ENCODE data around the gene CLIP2.
"Not testable (repeated sequence)": the region's sequence is repeated elsewhere in the genome, so short reads cannot be mapped to it uniquely, and the experiment has no call there.

CLIP2 gene

GRCh38 chr7:74407958-74408357, 118.8 kb downstream of the CLIP2 start:
- DNase-seq, result no peak

- no peak for DNase-seq
Measured at GRCh38 chr7:74409571-74409970, 120.4 kb downstream of the CLIP2 start.

DNA sequence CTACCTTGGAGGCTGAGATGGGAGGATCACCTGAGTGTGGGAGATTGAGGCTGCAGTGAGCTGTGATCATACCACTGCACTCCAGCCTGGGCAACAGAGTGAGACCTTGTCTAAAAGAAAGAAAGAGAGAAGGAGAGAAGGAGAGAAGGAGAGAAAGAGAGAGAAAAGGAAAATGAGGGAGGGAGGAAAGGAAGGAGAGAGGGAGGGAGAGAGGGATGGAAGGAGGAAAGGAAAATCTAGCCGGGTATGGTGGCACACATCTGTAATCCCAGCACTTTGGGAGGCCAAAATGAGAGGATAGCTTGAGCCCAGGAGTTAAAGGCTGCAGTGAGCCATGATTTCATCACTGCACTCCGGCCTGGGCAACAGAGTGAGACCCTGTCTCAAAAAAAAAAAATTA, 121.6 kb downstream of the CLIP2 start:
- no peak for DNase-seq

DNA sequence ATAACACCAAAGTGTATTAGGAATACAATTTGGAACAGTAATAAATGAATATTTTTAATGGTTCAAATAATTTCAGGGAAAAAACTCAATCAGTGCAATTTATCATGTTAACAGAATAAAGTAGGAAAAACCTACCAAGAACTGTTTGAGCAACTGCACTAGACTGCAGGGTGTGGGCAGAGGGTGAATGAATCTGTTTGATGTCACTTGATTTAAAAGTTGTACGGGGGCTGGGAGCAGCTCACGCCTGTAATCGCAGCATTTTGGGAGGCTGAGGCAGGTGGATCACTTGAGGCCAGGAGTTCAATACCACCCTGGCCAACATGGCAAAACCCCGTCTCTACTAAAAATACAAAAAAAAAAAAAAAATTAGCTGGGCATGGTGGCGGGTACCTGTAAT, 122.4 kb downstream of the CLIP2 start:
- DNase-seq, result not testable (repeated sequence)

GRCh38 chr7:74412056-74412455, 122.8 kb downstream of the CLIP2 start:
- DNase-seq, result no peak

DNA sequence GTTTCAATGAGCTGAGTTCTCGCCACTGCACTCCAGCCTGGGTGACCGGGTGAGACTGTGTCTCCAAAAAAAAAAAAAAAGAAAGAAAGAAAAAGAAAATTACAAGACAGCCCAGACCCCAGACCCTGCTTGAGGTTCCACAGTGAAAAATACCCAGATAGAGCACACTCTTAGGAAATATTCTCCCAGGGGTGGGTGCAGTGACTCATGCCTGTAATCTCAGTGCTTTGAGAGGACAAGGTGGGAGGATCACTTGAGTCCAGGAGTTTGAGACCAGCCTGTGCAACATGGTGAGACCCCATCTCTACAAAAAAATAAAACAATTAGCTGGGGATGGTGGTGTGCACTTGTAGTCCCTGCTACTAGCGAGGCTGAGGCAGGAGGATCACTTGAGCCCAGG, 123.4 kb downstream of the CLIP2 start:
- no peak for DNase-seq

GRCh38 chr7:74414595-74415333, 125.6 kb downstream of the CLIP2 start:
- DNase-seq, result not testable (repeated sequence)

DNA sequence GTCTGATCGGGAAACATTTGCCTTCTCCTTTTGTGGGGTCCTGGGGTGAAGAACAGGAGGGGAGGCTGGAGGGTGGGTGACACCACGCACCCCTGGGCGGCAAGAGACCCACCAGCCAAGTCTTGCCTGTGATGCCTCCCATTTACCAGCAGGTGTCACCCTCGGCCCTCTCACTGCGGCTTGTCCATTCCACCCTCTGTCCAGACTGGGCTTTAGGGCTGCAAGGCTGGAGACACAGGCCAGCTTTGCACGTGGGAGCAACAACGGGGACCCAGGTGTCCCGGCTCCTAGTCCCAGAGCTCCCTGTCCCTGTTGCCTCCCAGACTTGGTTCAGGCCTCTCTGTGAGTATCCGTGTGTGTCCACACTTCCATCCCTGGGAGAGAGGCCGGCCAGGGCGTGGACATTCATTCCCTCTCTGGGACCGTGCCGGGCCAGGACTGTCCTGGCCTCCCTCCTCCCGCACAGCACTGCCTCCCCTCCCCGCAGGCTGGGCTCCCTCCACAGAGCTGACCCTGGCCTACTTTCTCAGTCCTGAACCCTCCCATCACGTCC, 128.3 kb downstream of the CLIP2 start:
- DNase-seq, result peak; percentile 49

DNA sequence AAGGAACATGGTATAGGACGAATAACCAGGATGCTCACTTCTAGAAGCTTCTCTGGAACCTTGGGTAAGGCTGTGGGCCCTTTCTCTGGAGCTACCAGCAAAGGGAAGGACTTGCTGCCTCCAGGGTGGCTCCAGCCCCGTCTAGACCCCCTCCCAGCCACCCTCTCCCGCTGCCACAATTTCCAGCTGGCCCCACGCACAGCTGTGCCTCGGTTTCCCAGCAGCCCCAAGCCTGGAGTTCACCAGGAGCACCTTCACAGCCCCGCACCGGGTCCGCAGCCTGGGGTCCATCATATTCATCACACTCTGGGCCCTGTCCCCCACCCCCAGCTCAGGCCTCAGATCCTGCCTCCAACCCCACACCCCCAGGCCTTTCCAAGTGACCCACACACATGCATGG, 128.9 kb downstream of the CLIP2 start:
- DNase-seq, result no peak

DNA sequence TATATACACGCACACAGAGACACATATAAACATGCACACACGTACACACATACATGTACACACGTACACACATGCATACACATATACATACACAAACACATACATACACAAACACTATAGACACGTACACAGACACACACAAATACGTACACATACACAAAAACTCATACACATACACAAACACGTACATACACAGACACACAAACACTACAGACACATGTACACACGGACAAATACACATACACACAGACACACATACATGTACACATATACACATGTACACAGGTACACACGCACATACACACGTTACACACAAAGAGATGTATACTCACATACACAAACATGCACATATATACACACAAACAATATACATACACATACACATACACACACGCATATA, 129.3 kb downstream of the CLIP2 start:
- no peak for DNase-seq

- DNase-seq, result not testable (repeated sequence)
Measured at GRCh38 chr7:74419232-74419631, 130.0 kb downstream of the CLIP2 start.

- no peak for DNase-seq
Measured at GRCh38 chr7:74420006-74420405, 130.8 kb downstream of the CLIP2 start.

- DNase-seq, result no peak
Measured at GRCh38 chr7:74424291-74424880, 135.2 kb downstream of the CLIP2 start.

- no peak for DNase-seq
Measured at GRCh38 chr7:74428023-74428422, 138.8 kb downstream of the CLIP2 start.

GRCh38 chr7:74429153-74429747, 140.0 kb downstream of the CLIP2 start:
- DNase-seq, result no peak

GRCh38 chr7:74430409-74430808, 141.2 kb downstream of the CLIP2 start:
- DNase-seq, result not testable (repeated sequence)

DNA sequence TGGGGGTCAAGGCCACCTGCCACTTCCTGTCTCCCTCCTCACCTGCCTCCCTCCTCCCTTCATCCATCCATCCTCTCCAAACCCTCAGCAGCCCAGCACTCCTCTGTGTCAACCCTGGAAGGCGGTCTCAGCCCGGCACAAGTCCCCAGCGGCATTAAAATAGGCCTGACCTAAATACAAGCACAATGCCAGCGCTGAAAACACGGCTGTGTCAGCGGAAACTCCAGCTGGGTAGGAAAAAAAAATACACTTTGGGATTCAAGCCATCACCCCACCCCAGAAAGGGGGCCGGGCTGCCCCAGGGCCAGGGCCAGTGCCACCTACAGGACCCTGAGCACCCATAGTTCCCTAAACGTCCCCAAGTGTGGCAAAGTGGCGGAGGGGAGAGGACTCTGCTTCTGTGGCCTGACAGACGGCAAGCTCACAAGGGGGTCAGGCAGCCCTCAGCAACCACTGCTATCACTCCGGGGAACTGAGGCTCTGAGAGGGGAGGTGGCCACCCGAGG, 141.8 kb downstream of the CLIP2 start:
- no peak for DNase-seq

DNA sequence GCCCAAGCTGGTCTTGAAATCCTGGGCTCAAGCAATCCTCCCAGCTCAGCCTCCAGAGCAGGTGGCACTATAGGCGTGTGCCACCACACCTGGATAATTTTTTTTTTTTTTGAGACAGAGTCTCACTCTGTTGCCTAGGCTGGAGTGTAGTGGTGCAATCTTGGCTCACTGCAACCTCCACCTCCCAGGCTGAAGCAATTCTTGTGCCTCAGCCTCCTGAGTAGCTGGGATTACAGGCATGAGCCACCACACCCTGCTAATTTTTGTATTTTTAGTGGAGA, 148.0 kb downstream of the CLIP2 start:
- DNase-seq, result not testable (repeated sequence)

DNA sequence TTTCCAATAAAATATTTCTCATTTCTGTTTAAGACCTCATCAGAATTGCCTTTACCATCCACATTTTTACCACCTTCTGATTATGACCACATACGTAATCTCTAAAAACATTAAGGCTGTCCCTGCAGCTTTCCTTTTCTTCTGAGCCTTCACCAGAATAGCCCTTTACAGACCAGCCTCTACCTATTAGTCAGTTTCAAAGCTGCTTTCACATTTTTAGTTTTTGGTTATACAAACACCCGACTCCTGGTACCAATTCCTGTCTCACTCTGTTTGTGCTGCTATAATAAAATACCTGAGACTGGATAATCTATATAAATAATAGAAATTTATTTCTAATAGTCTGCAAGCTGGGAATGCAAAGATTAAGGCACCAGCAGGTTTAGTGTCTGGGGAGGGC, 149.1 kb downstream of the CLIP2 start:
- no peak for DNase-seq

DNA sequence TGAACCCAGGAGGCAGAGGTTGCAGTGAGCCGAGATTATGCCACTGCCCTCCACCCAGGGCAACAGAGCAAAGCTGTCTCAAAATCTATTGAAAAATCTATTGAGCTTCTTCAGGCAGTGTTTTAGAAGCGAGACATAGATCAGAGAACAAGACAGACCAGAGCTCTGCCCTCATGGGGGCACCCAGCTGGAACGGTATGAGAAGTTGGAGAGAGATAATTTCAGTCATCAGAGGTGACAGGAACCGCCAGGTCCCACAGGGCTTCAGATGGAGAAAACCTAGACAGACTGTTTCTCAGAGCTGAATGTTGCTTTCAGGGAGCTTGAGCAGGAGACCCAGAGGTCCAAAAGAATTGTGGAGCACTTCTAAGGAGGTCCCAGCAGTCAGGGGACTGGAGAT, 150.3 kb downstream of the CLIP2 start:
- no peak for DNase-seq

DNA sequence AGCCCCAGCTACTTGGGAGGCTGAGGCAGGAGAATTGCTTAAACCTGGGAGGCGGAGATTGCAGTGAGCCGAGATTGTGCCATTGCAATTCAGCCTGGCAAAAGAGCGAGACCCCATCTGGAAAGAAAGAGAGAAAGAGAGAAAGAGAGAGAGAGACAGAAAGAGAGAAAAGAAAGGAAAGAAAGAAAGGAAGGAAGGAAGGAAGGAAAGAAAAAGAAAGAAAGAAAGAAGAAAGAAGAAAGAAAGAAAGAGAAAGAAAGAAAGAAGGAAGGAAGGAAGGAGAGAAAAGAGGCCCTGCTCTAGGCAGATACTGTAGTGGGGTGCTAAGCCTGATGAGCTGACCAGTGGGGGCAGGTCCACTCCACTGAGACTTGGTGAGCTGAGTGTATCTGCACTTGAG, 150.9 kb downstream of the CLIP2 start:
- not testable (repeated sequence) for DNase-seq

DNA sequence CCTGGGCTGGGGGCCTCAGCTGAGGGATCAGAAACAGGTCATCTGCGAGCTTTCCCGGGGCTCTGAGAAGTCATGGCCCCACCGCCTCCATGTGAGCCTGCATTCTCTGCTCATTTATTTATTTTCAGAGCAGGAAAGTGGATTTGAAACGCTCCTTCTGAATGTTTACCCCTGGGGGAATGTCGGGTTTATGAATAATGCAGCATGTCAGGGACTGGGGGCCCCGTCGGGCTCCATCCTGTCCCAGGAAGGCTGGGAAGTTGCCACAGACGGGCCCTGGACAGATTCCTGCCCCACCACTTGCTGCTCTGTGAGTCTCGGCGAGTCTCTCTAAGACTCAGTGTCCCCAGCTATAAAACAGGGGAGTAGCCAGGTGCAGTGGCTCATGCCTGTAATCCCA, 152.6 kb downstream of the CLIP2 start:
- no peak for DNase-seq

DNA sequence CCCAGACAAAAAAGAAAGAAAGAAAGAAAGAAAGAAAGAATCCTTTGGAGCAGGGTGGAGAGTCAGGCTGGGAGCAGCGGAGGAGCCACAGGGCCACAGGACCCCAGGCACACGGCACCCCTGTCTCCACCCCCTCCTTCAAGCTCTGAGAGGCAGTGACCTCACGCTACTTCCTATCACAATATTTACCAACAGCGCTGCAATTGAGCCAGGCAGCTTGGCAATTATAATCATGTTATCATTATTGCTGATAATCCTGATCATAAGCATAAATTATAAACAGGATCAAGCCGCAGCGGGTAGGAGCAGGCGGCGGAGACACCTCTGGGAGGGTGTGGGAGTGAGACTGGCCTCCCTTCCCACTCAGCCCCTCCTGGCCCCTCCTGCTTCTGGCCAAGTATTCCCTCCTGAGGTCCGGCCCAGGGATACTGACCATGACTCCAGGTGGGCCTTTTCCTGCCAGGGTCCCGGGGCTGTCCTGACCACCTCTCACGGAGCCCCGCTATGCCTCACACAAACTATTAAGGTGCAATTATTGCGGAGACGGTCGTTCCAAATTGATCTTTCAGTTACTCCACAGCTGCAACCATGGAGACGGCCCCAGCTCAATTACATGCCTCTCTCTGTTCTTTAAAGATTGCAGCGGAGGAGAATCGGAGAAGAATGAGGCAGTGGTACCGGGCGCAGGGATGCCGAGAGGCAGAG, 154.5 kb downstream of the CLIP2 start:
- no peak for DNase-seq

DNA sequence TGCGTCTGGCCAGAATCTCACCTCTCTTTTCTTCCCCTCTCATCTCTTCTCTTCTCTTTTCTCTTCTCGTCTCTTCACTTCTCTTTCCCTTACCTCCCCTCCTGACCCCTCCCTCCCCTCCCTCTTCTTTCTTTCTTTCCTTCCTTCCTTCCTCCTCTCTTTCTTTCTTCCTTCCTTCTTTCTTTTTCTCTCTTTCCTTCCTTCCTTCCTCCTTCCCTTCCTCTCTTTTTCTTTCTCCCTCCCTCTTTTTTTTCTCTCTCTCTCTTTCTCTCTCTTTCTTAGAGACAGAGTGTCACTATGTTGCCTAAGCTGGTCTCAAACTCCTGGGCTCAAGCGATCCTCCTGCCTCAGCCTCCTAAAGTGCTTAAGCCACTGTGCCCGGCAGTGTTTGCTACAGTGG, 159.9 kb downstream of the CLIP2 start:
- DNase-seq, result no peak

Measured in NCI-H2107 (cell line).